Endodermal cell (in vitro differentiated cells): Measurements from ENCODE around the gene KRTAP4-16. TPM values are rescaled to one million over a fixed set of nuclear protein-coding genes. Genes with fewer than 3 reads are reported as not detected.
"Not testable (repeated sequence)": the region's sequence is repeated elsewhere in the genome, so short reads cannot be mapped to it uniquely, and the experiment has no call there.

Experiments
- DNase-seq: peaks from one replicate; pipeline ENCODE4 v3.0.0-alpha.2; 2017
- H3K27ac ChIP-seq: 2 replicates; pipeline ENCODE4 v1.5.1; 2013; ENCODE audit warnings: mild to moderate bottlenecking, low read depth, low read length, moderate library complexity
- H3K27me3 ChIP-seq: 2 replicates; pipeline ENCODE4 v1.6.1; 2013; ENCODE audit warnings: mild to moderate bottlenecking, low read length, moderate library complexity; ENCODE audit not compliant: insufficient read depth, control insufficient read depth, poor library complexity, severe bottlenecking
- H3K36me3 ChIP-seq: 2 replicates; pipeline ENCODE4 v1.7.0; 2013; ENCODE audit warnings: mild to moderate bottlenecking, low read length, moderate library complexity; ENCODE audit not compliant: control insufficient read depth, insufficient read depth
- H3K4me1 ChIP-seq: one replicate; pipeline ENCODE4 v1.7.0; 2013; ENCODE audit warnings: low read length; ENCODE audit not compliant: control insufficient read depth, insufficient read depth
- H3K4me3 ChIP-seq: 2 replicates; pipeline ENCODE4 v1.5.1; 2013; ENCODE audit warnings: mild to moderate bottlenecking, low read length, moderate library complexity
- H3K9ac ChIP-seq: 2 replicates; pipeline ENCODE4 v1.6.1; 2013; ENCODE audit warnings: mild to moderate bottlenecking, low read length, moderate library complexity; ENCODE audit not compliant: poor library complexity, severe bottlenecking; ENCODE audit errors: extremely low read depth
- H3K9me3 ChIP-seq: 2 replicates; pipeline ENCODE4 v1.6.1; 2013; ENCODE audit warnings: mild to moderate bottlenecking, low read length, moderate library complexity; ENCODE audit not compliant: control insufficient read depth
- H3K27ac Mint-ChIP-seq: 2 replicates; pipeline ENCODE4 v1.8.0; 2020; ENCODE audit warnings: mixed read lengths
- H3K27me3 Mint-ChIP-seq: 2 replicates; pipeline ENCODE4 v1.8.0; 2021; ENCODE audit warnings: mild to moderate bottlenecking, mixed read lengths; ENCODE audit not compliant: insufficient read depth
- H3K36me3 Mint-ChIP-seq: 2 replicates; pipeline ENCODE4 v1.8.0; 2020; ENCODE audit warnings: low read depth, mixed read lengths
- H3K4me1 Mint-ChIP-seq: 2 replicates; pipeline ENCODE4 v1.8.0; 2020; ENCODE audit warnings: mixed read lengths
- H3K4me3 Mint-ChIP-seq: 2 replicates; pipeline ENCODE4 v1.8.0; 2020; ENCODE audit warnings: mild to moderate bottlenecking, moderate library complexity, mixed read lengths
- H3K9me3 Mint-ChIP-seq: 2 replicates; pipeline ENCODE4 v1.8.0; 2020; ENCODE audit warnings: mild to moderate bottlenecking, mixed read lengths
- WGBS, 2 experiments: methylation state at CpG; one replicate each; pipeline versions ENCODE4 v1.1.5 to v1.1.7; 2013; ENCODE audit warnings: missing lambda C conversion rate in 2 of 2, mixed read lengths in 1 of 2; ENCODE audit not compliant: insufficient coverage in 1 of 2, insufficient read length in 1 of 2; 5-methylcytosine and 5-hydroxymethylcytosine counted together
- total RNA-seq, 2 donors: library from RNA; stranded (reverse); fragmentation: NEBNext Ultra II Directional in 1 of 2; extraction: Animal tissue kit (Norgen Biotek cat#: 25700) in 1 of 2; gene quantifications; 2 replicates in 1 of 2; 3 replicates in 1 of 2; pipeline ENCODE4 v1.2.1, GENCODE V29; 2021
- TF ChIP-seq, protein P1 (sequence below): fragments of 200-600 bp; sonication (generic); conservative IDR thresholded peaks from 2 replicates; pipeline ENCODE4 v1.5.0; 2021; ENCODE audit warnings: antibody characterized with exemption, mild to moderate bottlenecking

The KRTAP4-16 gene
- total RNA-seq, 2 donors from 2014 or later: not detected

DNA sequence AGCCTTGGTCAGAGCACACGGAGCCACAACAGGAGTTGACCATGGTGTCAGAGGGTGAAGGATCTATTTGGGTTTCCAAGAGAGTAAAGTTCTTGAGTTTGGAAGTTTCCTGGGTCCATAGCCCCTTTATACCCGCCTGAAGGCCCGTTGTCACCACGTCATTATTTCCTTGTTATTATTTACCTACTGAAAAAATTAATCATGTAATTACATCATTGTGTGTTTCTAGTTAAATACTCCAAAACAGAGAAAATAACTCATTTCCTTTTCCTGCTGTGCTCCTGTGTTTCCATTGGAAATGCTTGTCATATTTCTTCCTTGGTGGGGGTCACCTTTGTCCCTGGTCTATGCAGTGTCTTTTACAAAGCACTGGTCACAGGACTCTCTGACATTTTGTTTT, 4.0 kb downstream of the KRTAP4-16 start, which contains the start of gene KRTAP4-8:
KRTAP4-8 (minus strand) TSS at position 101 of the 400 bp plus-strand sequence; CDS start at position 43, 58 bp downstream.
- TF ChIP-seq, protein P1, sequence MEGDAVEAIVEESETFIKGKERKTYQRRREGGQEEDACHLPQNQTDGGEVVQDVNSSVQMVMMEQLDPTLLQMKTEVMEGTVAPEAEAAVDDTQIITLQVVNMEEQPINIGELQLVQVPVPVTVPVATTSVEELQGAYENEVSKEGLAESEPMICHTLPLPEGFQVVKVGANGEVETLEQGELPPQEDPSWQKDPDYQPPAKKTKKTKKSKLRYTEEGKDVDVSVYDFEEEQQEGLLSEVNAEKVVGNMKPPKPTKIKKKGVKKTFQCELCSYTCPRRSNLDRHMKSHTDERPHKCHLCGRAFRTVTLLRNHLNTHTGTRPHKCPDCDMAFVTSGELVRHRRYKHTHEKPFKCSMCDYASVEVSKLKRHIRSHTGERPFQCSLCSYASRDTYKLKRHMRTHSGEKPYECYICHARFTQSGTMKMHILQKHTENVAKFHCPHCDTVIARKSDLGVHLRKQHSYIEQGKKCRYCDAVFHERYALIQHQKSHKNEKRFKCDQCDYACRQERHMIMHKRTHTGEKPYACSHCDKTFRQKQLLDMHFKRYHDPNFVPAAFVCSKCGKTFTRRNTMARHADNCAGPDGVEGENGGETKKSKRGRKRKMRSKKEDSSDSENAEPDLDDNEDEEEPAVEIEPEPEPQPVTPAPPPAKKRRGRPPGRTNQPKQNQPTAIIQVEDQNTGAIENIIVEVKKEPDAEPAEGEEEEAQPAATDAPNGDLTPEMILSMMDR: no peak
- Mint-ChIP-seq H3K36me3 (no peaks in the 10 kb centered on the region), H3K4me1 (no peaks in the 10 kb centered on the region), H3K9me3 (peaks cover 10% of the 10 kb centered on the region), H3K27me3 (peaks cover 3% of the 10 kb centered on the region), H3K27ac (no peak within 1 kb of the TSS), H3K4me3 (no peak within 1 kb of the TSS)
- WGBS, 2 experiments: 85% methylated on average over 1 of the region's 4 CpGs; no CpG with 5 or more reads in 1 of the 2 experiments
- Histone ChIP-seq H3K4me3 (no peak within 1 kb of the TSS), H3K4me1 (no peaks in the 10 kb centered on the region), H3K9ac (no peak within 1 kb of the TSS), H3K27me3 (no peaks in the 10 kb centered on the region), H3K27ac (no peak within 1 kb of the TSS), H3K36me3 (no peaks in the 10 kb centered on the region), H3K9me3 (peaks cover 4% of the 10 kb centered on the region)
- no peak for DNase-seq

DNA sequence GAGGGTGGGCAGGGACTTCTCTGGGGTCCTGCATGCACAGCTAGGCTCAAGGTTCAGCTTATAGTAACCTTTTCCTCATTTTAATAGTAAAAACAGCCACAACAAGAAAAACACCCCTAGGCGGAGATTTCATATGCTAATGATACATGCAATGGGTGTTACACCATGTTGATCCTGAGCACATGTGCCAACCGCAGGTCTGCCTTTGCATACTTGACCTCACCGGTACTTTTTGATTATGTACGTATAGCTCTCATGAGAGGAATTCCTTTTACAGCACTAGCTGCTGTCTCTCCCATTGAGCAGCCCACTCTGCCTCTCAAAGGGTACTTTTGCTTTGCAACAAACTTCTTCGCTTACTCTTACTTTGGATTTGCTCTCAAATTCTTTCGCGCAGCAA, 6.0 kb downstream of the KRTAP4-16 start:
- Mint-ChIP-seq H3K27ac (no peak overlapping the region), H3K27me3 (peaks cover 3% of the 10 kb centered on the region), H3K4me3 (no peak overlapping the region), H3K9me3 (peaks cover 21% of the 10 kb centered on the region), H3K4me1 (no peaks in the 10 kb centered on the region), H3K36me3 (no peaks in the 10 kb centered on the region)
- no peak overlapping the region for H3K27ac ChIP-seq
- H3K9me3 ChIP-seq: peaks cover 15% of the 10 kb centered on the region
- H3K27me3 ChIP-seq: no peaks in the 10 kb centered on the region
- H3K4me3 ChIP-seq: no peak overlapping the region
- H3K4me1 ChIP-seq: no peaks in the 10 kb centered on the region
- TF ChIP-seq, protein P1: no peak
- H3K36me3 ChIP-seq: no peaks in the 10 kb centered on the region
- H3K9ac ChIP-seq: no peak overlapping the region
- WGBS, 2 experiments: 97% methylated on average over 4 to 7 of the region's 7 CpGs
- no peak for DNase-seq

DNA sequence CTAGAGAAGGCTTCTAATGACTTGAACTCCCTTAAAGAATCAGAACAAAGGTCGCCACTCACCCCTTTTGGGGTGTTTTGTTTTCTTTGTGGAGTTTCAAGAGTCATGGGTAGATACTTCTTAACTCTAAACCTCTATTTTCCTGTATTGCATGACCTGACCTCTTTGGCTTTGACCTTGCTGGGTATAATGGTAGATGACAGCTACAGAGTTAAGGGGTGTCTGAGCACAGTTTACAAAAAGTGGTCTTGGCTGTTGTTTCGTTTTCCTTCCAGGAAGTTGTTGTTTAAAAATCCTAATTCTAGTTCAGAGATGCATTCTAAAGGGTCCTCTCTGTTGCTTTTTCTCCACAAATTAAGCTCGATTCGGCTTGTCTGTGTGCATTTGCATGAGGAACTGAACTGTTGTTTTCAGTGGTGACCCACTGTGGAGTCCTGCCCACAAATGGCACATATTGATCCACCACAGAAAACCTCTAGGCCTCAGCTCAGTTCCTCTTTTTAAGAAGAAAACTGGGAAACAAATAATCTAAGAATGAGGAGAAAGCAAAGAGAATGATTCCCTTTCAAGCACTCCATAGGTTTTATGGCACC, 13.2 kb downstream of the KRTAP4-16 start:
- not testable (repeated sequence) for H3K36me3 ChIP-seq, H3K4me1 ChIP-seq, H3K4me3 Mint-ChIP-seq, H3K36me3 Mint-ChIP-seq, H3K9ac ChIP-seq, H3K27me3 Mint-ChIP-seq, H3K27ac ChIP-seq, H3K4me1 Mint-ChIP-seq, H3K27ac Mint-ChIP-seq, H3K4me3 ChIP-seq, H3K27me3 ChIP-seq, DNase-seq
- peaks cover 21% of the 10 kb centered on the region for H3K9me3 Mint-ChIP-seq
- WGBS, 2 experiments: 40 to 74% methylated on average over 1 to 3 of the region's 4 CpGs
- H3K9me3 ChIP-seq: peaks cover 17% of the 10 kb centered on the region

DNA sequence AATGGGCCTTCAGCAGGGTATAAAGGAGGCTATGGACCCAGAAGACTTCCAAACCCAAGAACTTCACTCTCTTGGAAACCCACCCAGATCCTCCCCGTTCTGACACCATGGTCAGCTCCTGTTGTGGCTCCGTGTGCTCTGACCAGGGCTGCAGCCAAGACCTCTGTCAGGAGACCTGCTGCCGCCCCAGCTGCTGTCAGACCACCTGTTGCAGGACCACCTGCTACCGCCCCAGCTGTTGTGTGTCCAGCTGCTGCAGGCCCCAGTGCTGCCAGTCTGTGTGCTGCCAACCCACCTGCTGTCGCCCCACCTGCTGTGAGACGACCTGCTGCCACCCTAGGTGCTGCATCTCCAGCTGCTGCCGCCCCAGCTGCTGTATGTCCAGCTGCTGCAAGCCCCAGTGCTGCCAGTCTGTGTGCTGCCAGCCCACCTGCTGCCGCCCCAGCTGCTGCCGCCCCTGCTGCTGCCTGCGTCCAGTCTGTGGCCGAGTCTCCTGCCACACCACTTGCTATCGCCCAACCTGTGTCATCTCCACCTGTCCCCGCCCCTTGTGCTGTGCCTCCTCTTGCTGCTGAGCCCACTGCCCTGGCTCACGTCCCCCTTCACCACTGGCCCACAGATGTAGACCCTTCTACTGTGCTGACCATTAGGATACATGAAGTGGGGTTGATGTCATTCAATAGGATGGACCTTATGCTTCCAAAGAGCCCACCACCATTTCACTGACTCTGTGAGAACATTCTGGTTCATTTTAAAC, 17.7 kb downstream of the KRTAP4-16 start, which contains the start of gene KRTAP4-7:
KRTAP4-7 (plus strand) TSS at position 51 of the 757 bp plus-strand sequence; CDS start at position 108, 57 bp downstream.
- not testable (repeated sequence) for H3K9me3 Mint-ChIP-seq, H3K27me3 Mint-ChIP-seq, H3K9me3 ChIP-seq, H3K9ac ChIP-seq, H3K27ac ChIP-seq, H3K27ac Mint-ChIP-seq, H3K27me3 ChIP-seq, H3K4me3 Mint-ChIP-seq, DNase-seq, H3K36me3 ChIP-seq, H3K4me1 ChIP-seq, H3K4me3 ChIP-seq, H3K36me3 Mint-ChIP-seq, H3K4me1 Mint-ChIP-seq
- 70 to 88% methylated on average over 3 to 13 of the region's 14 CpGs for WGBS, 2 experiments

DNA sequence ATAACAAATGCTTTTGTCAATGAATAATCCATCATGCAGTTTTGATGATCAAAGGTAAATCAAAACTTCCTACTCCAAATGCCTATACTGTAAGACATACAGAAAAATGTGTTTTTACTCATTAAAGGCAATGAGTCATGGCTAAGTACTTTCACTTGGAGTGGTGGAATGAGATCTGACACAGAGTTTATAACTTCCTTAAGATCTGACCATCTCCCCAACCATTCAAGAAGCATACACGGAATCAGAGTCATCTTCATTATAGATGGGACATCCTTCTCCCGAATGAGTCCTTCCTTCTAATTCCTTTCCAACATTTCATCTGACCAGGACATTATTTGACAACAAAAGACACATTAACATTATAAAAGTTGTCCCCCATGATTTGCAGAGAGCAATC, 18.6 kb downstream of the KRTAP4-16 start:
- H3K9me3 ChIP-seq, H3K4me3 Mint-ChIP-seq, H3K4me1 Mint-ChIP-seq, H3K9ac ChIP-seq, H3K36me3 Mint-ChIP-seq, DNase-seq, H3K27me3 ChIP-seq, H3K36me3 ChIP-seq, H3K4me3 ChIP-seq, H3K4me1 ChIP-seq, H3K9me3 Mint-ChIP-seq, H3K27ac Mint-ChIP-seq, H3K27ac ChIP-seq, H3K27me3 Mint-ChIP-seq: not testable (repeated sequence)
- 40 to 67% methylated on average over 1 of the region's 2 CpGs for WGBS, 2 experiments
